H1 (cell line): ENCODE measurements around the gene POMT2. TPM values are rescaled to one million over a fixed set of nuclear protein-coding genes. Genes with fewer than 3 reads are reported as not detected.

Experiments
- BACH1 ChIP-seq: IDR thresholded peaks from 2 replicates; pipeline ENCODE4 v1.6.1; 2012; ENCODE audit warnings: low read length, improper control_type of control experiment
- EGR1 ChIP-seq: IDR thresholded peaks from 2 replicates; pipeline ENCODE4 v1.6.1; 2011; ENCODE audit warnings: low read depth, low read length, borderline replicate concordance
- EZH2 ChIP-seq: fragments of 200-600 bp; sonication (generic); IDR thresholded peaks from 2 replicates; pipeline ENCODE4 v1.7.1; 2012; ENCODE audit warnings: low read depth, mild to moderate bottlenecking, moderate library complexity, low read length, inconsistent platforms; ENCODE audit not compliant: severe bottlenecking
- FOSL1 ChIP-seq: IDR thresholded peaks from 2 replicates; pipeline ENCODE4 v1.6.1; 2011; ENCODE audit warnings: mild to moderate bottlenecking, low read depth, low read length, moderate library complexity; ENCODE audit not compliant: insufficient read depth
- GTF2F1 ChIP-seq: IDR thresholded peaks from 2 replicates; pipeline ENCODE4 v1.6.1; 2012; ENCODE audit warnings: low read depth, low read length, improper control_type of control experiment, borderline replicate concordance
- HDAC6 ChIP-seq: IDR thresholded peaks from one replicate; pipeline ENCODE4 v1.7.1; 2012; ENCODE audit warnings: low read depth, mild to moderate bottlenecking, inconsistent platforms, low read length, moderate library complexity
- POLR2AphosphoS5 ChIP-seq: IDR thresholded peaks from 2 replicates; pipeline ENCODE4 v1.6.1; 2011; ENCODE audit warnings: low read depth, low read length
- RBBP5 ChIP-seq: IDR thresholded peaks from 2 replicates; pipeline ENCODE4 v1.7.1; 2012; ENCODE audit warnings: low read depth, mild to moderate bottlenecking, inconsistent platforms, low read length, moderate library complexity, borderline replicate concordance
- SAP30 ChIP-seq: fragments of 300-600 bp; sonication (generic); IDR thresholded peaks from 2 replicates; pipeline ENCODE4 v1.7.1; 2012; ENCODE audit warnings: low read length, moderate library complexity, mild to moderate bottlenecking, inconsistent platforms; ENCODE audit not compliant: insufficient read depth, insufficient replicate concordance
- polyA plus RNA-seq, 7 experiments: library from polyadenylated mRNA; depleted of rRNA in 3 of 7; stranded (reverse) in 5 of 7; unstranded in 2 of 7; fragments of >200 nt in 5 of 7; fragments of 200-250 nt in 2 of 7; gene quantifications; 1 replicate in 5 of 7; 2 replicates in 1 of 7; 4 replicates in 1 of 7; pipeline versions ENCODE4 v1.2.1 to v1.2.3, GENCODE V29; 2011 to 2013; ENCODE audit warnings: missing spikeins in 2 of 7, mixed read lengths in 2 of 7
- total RNA-seq: library from RNA; stranded (reverse); fragmentation: NEBNext Ultra II Directional; extraction: Animal tissue kit (Norgen Biotek cat#: 25700); gene quantifications from 2 replicates; pipeline ENCODE4 v1.2.1, GENCODE V29; 2021
- TF ChIP-seq, protein P1 (sequence below): fragments of 300-600 bp; sonication (generic); IDR thresholded peaks from 2 replicates; pipeline ENCODE4 v1.7.1; 2012; ENCODE audit warnings: low read length, moderate library complexity, mild to moderate bottlenecking, inconsistent platforms; ENCODE audit not compliant: insufficient replicate concordance
- TF ChIP-seq, protein P2 (sequence below): IDR thresholded peaks from 2 replicates; pipeline ENCODE4 v1.6.1; 2011; ENCODE audit warnings: low read depth, mild to moderate bottlenecking, low read length; ENCODE audit not compliant: insufficient read depth

POMT2 gene
- total and polyA plus RNA-seq, 2 of the 8 experiments (the other 6 are each of a cell fraction or from before 2014, with no cell fraction given), result 20.8 to 44.9 TPM

- TF ChIP-seq, protein P1, sequence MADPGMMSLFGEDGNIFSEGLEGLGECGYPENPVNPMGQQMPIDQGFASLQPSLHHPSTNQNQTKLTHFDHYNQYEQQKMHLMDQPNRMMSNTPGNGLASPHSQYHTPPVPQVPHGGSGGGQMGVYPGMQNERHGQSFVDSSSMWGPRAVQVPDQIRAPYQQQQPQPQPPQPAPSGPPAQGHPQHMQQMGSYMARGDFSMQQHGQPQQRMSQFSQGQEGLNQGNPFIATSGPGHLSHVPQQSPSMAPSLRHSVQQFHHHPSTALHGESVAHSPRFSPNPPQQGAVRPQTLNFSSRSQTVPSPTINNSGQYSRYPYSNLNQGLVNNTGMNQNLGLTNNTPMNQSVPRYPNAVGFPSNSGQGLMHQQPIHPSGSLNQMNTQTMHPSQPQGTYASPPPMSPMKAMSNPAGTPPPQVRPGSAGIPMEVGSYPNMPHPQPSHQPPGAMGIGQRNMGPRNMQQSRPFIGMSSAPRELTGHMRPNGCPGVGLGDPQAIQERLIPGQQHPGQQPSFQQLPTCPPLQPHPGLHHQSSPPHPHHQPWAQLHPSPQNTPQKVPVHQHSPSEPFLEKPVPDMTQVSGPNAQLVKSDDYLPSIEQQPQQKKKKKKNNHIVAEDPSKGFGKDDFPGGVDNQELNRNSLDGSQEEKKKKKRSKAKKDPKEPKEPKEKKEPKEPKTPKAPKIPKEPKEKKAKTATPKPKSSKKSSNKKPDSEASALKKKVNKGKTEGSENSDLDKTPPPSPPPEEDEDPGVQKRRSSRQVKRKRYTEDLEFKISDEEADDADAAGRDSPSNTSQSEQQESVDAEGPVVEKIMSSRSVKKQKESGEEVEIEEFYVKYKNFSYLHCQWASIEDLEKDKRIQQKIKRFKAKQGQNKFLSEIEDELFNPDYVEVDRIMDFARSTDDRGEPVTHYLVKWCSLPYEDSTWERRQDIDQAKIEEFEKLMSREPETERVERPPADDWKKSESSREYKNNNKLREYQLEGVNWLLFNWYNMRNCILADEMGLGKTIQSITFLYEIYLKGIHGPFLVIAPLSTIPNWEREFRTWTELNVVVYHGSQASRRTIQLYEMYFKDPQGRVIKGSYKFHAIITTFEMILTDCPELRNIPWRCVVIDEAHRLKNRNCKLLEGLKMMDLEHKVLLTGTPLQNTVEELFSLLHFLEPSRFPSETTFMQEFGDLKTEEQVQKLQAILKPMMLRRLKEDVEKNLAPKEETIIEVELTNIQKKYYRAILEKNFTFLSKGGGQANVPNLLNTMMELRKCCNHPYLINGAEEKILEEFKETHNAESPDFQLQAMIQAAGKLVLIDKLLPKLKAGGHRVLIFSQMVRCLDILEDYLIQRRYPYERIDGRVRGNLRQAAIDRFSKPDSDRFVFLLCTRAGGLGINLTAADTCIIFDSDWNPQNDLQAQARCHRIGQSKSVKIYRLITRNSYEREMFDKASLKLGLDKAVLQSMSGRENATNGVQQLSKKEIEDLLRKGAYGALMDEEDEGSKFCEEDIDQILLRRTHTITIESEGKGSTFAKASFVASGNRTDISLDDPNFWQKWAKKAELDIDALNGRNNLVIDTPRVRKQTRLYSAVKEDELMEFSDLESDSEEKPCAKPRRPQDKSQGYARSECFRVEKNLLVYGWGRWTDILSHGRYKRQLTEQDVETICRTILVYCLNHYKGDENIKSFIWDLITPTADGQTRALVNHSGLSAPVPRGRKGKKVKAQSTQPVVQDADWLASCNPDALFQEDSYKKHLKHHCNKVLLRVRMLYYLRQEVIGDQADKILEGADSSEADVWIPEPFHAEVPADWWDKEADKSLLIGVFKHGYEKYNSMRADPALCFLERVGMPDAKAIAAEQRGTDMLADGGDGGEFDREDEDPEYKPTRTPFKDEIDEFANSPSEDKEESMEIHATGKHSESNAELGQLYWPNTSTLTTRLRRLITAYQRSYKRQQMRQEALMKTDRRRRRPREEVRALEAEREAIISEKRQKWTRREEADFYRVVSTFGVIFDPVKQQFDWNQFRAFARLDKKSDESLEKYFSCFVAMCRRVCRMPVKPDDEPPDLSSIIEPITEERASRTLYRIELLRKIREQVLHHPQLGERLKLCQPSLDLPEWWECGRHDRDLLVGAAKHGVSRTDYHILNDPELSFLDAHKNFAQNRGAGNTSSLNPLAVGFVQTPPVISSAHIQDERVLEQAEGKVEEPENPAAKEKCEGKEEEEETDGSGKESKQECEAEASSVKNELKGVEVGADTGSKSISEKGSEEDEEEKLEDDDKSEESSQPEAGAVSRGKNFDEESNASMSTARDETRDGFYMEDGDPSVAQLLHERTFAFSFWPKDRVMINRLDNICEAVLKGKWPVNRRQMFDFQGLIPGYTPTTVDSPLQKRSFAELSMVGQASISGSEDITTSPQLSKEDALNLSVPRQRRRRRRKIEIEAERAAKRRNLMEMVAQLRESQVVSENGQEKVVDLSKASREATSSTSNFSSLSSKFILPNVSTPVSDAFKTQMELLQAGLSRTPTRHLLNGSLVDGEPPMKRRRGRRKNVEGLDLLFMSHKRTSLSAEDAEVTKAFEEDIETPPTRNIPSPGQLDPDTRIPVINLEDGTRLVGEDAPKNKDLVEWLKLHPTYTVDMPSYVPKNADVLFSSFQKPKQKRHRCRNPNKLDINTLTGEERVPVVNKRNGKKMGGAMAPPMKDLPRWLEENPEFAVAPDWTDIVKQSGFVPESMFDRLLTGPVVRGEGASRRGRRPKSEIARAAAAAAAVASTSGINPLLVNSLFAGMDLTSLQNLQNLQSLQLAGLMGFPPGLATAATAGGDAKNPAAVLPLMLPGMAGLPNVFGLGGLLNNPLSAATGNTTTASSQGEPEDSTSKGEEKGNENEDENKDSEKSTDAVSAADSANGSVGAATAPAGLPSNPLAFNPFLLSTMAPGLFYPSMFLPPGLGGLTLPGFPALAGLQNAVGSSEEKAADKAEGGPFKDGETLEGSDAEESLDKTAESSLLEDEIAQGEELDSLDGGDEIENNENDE, result no peak
- TF ChIP-seq HDAC6, result no peak
- no peak for TF ChIP-seq GTF2F1
- TF ChIP-seq POLR2AphosphoS5, result no peak
- TF ChIP-seq RBBP5, result no peak
- TF ChIP-seq, protein P2, sequence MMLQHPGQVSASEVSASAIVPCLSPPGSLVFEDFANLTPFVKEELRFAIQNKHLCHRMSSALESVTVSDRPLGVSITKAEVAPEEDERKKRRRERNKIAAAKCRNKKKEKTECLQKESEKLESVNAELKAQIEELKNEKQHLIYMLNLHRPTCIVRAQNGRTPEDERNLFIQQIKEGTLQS, result no peak
- TF ChIP-seq SAP30, result no peak
- no peak for TF ChIP-seq EZH2
- no peak for TF ChIP-seq BACH1
- TF ChIP-seq FOSL1, result no peak
- no peak for TF ChIP-seq EGR1
These were observed 6.4 kb upstream of the POMT2 start (continued) for GRCh38 chr14:77327111-77327510.
